GM04503 (cell line): ENCODE results near the gene POLL.

ENCODE experiments used
- DNase-seq: peaks from one replicate; pipeline ENCODE4 v3.0.0-alpha.2; 2012; ENCODE audit warnings: low read depth

The POLL gene

DNA sequence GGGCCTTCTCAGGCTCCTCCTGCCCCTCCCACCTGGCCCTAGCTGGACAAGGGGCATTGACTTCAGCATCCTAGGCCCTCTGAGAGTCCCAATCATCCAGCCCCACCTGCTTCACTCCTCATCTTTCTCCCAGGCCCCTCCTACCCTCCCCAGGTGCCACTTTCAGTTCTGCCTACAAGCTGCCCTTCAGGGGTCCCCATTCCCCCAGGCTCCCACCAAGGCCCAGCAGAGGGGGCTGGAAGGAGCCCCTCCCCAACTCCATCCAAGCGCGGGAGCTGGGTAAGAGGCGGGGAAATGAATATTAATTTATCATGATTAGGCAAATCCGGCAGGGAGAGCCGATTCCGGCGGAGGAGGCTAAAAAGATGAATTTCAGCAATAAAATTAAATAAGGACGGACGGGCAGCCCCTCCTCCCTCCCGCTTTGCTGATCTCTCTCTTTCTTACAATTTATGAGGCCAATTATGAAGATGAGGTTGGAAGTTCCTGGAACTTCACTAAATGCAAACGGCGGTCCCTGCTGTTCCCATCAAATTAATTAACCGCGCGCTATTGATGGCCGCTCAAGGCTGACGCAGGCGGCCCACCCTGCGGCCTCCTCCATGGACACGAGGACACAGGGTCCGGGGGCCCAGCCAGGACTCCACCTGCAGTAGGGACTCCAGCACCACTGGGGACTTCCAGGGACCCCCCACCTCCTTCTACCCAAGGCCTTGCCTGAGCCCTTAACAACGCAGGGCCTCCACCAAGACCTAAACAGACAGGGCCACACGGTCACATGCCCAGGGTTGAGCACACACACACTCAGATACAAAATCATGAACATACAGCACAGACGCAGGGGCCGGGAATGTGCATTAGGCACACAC is 13.9 kb downstream of the POLL start:
- DNase-seq: no peak

DNA sequence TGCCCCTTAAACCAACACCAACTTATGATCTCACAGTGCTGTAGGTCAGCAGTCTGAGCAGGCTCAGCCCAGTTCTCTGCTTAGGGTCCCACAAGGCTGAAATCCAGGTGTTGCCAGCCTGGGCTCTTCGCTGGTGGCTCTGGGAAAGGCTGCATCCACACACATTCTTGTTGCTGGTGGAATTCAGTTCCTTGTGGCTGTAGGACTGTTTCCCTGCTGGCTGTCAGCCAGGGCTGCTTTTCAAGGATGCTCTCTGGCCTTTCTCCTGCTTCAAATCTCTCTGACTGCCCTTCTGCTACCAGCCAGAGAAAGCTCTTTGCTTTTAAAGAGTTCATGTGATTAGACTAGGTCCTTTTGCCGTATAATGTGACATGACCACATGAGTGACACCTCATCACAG is 15.3 kb downstream of the POLL start:
- DNase-seq: no peak

DNA sequence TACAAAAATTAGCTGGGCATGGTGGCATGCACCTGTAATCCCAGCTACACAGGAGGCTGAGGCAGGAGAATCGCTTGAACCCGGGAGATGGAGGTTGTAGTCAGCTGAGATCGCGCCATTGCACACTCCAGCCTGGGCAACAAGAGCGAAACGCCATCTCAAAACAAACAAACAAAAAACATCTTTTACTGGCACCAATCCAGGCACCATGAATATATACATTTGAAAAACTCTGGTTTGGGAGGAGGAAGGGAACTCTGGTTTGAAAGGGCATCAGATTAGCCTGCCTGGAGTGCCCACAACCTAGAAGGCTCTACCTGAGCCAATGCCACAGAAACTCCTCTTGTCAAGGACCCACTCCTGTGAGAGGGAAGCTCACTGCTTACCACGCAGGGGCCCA is 15.9 kb downstream of the POLL start:
- DNase-seq: no peak

DNA sequence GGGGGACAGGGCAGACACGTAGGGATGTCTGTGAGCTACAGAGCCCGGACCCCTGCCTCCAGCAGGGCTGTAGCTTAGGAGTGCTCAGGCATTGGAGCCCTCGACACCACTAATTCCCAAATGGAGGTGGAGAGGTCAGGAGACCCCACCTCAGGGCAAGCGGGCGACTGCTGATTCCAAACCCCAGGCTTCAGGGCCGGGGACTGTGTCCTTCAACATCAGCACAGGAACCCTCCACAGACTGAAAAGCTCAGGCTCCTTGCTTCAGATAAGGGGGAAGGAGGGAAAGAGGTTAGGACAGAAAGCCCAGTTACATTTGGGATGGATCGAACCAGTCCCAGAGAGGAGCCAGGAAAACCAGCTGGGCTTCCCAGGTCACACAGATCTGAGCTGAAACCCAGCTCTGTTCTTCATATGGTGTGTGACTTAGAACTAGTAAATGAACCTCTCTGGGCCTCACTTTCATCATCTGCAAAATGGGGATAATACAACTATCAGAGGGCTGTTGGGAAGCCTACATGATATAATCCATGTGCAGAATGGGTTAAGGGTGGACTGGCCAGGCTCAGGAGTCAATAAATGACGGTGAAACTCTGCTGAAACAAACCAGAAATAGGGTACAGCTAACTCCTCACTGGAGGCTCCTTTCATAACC is 16.7 kb downstream of the POLL start:
- DNase-seq: no peak

DNA sequence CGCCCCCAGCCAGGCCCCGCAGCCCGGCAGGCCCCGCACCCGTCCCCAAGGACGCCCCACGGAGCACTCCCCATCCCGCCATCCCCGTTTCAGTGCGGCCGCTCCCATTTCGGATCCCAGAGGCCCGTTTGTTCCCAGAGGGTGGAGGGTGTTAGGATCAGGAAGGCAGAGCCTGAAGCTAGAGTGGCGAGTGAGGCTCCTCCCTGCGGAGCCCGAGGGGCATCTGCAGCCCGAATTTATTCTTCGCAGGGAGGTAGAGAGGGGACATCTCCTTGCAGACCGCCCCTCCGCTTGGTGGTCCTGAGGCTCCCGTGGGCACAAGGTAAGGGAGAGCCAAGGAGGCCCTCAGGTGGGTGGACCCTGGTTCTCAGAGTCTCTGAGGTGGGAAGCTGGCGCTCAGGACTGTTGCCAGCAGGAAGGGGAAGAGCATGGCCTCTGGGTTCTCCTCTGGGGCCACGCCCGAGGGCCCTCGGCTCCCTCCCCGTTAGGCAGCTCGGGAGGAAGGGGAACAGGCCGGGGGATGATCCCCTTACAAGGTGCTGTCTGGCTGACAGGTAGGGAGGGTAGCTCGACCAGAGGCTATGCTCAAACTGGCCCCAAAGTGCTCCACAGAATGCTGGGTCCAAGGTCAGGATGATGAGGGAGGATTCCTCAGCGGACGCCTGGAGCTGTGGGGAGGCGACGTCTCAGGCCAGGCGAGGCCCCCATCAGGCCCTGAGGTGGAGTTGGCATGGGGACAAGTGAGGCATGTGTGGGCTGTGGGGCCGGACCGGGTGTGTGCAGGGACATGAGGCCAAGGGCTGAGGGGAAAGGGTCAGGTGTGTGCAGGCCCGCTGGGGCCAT is 17.4 kb downstream of the POLL start:
- DNase-seq: no peak

DNA sequence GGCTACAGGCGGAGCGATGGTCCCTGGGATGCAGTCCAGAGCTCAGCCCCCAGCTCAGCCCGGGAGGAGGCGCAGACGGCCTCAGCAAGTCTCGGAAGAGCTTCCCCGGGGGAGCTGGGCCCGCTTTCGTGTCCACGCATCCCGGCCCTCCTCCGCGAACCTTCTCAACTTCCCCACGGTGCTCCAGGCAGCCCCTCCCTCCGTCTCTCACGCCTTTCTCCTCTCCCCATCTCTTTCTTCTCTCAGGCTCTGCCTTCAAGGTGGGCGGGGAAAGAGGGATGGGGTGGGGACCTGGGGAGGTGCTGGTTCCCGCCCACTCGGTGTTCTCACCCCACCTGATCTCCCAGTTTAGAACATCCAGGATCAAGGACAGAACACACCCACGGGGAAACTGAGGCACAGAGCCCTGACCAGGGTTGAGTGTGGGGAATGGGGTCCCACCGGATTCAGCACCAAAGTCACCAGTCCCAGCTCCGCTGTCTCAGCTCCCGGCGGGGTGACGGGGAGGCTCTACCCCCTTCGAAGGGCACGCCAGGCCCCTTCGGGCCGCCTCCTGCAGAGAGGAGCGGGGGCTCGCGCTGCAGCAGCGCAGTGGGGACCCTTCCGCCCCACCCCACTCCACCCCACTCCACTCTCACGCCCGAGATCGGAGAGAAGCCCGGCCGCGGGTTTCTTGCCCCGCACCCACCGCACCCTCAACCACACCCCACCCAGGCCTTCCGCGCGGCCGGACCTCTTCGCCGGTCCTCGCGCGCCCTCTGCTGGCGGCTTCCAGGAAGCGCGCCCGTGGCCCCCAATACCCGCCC is 18.2 kb downstream of the POLL start:
- DNase-seq: no peak

DNA sequence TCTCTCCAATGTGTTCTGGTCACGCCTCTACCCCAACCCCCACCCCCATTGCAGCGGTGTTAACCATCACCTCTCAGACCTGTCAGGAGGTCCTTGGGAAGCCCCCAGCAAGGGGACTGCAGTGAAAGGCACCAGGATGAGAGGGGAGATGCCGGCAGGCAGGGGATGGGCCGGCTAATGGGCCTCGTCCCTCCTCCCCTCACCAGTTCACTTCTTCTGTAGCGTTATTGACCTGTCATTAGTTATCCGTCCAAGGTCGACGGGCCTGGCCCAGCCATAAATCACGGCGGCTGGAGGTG is 18.8 kb downstream of the POLL start:
- DNase-seq: no peak

DNA sequence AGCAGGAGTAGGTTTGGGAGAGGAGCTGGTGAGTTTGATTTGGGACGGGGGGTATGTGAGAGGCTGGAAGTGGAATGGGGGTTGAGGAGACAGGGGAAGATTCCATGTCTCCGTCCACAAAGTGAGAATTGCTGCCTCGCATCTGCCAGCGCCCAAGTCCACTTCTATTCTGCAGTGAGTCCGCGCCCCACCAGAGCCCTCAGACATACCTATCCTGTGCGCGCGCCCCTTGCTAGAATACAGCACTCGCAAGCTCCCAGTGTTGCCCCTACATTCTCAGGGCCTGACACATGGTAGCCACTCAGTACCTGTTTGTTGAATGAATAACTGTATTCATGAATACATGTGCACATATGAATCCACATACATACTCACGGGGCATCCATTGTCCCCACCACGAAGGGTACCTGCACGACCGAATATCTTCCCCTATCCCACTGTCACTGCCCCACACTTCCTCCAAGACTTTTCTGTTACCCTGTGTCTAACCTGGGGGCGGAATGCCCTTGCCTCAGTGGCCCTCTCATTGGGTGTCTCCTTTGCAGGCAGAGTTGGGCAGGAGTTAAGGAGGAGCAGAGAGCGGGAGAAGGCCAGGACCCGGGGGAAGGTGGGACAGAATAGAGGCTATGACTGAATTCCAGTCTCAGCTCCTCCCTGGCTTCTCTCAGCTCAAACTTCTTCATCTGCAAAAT is 19.9 kb downstream of the POLL start:
- DNase-seq: no peak

DNA sequence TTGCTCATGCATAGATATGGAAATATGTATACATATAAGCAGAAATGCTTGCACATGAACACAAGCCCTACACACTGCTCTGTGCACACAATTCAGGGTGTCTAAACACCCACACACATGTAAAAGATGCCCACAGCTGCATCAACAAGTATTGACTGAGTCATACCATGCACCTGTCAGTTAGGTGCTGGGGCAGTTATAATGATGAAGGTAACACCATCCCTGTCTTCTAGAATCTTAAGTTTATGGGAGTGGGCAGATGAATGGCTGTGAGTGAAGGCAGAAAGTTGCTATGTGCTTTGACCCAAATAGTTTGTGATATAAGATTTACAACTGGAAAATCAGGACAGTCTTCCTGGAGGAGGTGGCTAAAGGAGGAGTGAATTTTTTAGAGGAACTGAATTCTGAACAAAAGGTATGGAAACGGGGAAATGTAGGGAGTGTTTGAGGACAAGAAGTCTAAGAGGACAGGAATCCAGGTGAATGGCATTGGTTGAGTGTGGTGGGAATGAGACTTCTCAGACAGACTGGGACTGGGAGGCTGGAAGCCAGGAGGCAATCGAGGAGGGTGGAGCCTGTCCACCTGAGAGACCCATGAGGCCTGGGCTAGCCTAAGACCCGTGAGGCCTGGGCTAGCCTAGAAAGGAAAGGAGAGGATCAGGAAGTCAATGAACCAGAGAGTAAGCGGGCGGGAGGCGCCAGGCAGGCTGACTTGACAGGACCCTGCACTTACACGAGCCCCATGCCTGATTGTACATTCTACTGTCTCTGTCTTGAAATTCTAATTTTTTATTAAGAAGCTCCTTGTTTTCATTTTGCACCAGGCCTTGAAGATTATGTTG is 20.7 kb downstream of the POLL start:
- no peak for DNase-seq

DNA sequence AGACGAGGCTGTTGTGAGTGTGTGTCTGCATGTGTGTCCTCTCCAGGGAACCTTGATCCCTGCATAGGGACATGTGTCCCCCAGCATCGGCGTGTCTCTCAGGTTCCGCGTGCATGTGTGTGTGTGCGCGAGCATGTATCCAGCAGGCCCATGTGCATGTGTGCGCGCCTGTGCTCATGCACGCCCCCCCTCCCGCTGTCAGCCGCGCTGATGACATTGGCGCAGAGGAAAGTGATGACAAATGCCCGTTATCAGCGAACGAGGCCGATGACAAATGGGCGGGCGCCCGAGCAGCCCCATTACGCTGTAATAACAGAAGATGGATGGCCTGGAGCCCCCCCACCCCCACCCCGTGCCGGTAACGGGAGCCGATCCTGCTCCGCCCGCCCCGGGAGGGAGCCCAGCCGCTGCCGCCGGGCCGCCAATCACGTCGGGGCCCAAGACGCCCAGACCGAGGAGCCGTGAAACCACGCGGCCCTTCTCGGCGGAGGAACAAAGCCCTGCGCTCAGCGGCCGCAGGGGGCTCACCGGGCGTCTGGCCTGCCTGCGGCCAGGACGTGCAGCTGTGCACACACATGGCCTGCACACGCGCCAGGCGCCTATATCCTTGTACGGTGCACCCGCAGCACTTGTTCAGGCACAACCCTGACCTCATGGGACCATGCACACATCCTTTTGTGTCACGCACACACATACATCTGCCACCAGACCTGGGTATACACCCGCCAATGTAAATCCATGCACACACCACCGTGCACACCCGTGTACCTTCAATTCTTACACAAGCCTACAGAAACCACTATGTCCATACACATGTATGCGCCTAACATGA is 21.5 kb downstream of the POLL start:
- no peak for DNase-seq

DNA sequence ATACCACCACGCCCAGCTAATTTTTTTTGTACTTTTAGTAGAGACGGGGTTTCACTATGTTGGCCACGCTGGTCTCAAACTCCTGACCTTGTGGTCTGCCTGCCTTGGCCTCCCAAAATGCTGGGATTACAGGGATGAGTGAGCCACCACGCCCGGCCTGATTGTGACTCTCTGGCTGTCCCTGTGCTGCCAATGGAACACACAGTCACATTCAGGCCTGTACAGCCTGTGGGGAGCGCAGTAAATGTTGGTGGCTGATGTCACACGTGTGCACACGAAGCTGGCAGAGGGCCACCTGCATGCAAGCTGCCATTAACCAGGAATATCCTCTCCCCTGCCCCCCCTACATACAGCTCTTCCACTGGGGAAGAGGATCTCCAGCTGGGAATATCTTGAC is 22.1 kb downstream of the POLL start:
- no peak for DNase-seq

DNA sequence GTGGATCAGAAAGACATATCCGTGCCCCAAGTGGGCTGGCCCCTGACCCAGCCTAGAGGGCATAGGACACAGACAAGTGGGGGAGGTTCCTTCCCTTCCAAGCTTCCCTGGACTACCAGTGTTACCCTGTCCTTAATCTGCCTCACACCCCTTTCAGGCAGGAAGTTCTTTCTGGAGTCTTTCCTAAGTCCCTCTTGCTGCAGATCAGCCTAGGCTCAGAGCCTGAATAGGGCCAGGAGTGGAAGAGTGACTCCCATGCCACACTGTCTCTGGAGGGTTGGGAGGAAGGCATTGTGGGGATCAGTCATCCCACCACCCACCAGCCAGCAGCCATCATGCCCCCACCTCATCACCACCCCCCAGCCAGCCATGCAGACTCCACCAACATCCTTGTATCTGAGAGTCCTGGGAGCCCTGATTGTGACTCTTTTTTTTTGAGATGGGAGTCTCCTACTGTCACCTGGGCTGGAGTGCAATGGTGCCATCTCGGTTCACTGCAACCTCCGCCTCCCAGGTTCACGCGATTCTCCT is 22.6 kb downstream of the POLL start:
- DNase-seq: no peak

DNA sequence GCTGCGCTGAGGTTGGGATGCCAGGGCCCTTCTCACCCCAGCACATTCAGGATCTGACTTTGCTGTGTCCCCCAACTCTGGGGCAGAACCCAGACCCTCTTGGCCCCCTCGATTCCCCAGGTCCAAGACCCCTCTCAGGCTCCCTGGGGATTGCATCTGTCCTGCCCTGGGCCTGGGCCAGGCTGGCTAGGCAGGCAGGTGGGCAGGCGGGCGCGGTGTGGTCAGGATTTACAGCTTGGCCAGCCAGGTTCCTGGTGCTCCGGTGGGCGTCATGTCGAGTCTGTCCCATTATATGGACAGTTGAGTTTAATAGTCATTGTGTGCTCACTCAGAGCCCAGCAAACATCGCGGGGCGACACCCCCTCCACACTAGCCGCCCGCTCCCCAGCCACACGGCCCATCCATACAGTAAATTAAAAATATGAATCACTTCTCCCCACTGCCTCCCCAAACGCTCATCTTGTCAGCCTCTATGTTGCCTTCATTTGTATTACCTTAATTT is 23.5 kb downstream of the POLL start:
- DNase-seq: no peak

DNA sequence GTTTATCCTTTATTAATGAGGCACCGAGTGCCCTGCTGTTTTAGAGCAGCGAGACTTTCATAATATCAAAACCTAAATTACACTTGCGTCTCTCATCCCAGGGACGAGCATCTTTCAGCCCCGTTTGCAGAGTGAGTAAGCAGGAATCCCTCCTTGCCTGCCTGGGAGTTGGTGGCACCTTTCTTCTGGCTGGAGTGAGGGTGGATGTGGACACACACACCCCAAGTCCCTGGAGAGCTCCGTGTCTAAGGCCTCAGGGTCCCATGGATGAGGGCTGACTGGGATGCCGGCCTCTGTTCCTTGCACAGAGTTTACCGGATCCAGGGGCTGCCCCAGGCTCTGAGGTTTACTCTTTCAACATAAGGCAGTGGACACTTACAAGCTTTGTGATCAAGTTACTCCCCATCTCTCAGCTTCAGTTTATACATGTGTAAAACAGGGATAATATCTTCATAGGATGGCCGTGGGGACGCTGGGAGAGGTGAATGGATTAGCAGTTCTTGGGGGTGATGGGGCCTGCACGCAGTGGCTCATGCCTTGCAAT is 24.5 kb downstream of the POLL start:
- DNase-seq: no peak

DNA sequence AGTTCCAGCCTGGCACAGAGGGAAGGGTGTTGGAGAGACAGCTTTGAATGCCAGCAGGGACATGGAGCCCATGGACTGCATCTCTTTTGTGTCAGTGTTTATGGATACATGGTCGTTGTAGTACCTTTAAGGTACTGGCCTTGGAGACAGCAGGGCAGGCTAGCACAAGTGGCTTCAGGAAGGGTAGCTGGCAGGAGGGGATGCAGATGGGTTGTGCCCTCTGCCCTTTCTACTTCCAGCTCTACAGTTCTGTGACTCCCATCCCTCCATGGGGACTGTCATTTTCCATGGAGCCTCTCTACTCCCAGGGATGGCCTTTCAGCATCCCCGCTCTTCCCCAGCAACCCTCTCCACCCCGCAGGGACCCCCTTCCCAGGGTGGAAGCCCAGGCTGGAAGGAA is 25.1 kb downstream of the POLL start:
- DNase-seq: no peak

DNA sequence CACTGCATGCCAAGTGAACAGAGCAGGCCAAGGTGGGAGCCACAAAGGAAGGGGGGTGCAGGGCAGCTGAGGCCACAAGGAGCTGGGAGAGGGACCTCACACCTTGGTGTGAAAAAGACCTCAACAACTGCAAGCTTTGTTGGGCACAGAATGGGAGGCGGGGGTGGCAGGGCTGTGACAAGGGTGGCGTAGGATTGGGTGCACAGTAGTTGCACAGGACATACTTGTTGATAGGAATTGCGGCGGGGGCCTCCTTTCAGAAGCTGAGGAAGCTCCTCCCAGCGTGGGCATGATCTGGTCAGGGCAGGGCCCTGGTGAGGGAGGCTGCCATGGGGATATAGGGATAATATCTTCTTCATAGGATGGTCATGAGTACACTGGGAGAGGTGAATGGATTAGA is 25.8 kb downstream of the POLL start:
- DNase-seq: no peak

DNA sequence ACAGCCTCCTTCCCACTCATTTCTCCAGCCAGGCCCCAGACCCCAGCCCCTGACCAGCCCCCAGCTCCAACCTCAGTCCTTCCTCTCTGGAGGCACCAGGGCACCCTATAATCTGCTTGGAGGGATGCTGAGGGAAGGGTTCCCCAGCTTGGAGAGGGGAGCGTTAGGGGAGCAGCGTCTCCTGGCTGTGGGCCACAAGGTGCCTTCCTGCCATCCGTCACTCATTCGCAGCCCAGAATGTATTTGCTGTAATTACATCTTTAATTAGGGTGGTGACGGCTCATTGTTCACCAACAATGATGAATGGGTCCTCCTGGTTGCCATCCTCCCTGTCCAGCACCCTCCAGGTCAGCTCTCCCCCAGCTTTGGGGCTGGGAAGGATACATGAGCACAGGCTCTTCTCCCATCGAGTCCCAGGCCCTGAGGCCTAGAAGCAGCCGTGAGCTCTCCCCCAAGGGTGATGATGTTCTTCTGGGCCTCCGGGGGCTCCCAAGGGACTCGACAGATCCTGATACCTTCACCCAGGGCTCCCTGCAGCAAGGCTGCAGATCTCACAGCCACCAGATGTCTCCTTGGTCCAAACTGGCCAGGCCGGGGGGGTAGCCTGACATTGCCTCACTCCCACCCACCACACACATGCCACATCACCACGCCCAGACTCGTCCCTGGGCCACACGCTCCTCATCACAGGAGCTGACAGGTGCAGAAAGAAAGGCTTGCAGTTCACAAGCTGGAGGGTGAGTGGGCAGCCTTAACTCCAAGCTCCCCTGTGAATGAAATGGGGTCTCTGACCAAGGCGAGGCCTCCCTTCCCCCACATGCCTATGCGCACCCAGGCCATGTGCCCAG is 26.8 kb downstream of the POLL start:
- DNase-seq: no peak
